ENCODE data around the gene CEP164.

The CEP164 gene

DNA sequence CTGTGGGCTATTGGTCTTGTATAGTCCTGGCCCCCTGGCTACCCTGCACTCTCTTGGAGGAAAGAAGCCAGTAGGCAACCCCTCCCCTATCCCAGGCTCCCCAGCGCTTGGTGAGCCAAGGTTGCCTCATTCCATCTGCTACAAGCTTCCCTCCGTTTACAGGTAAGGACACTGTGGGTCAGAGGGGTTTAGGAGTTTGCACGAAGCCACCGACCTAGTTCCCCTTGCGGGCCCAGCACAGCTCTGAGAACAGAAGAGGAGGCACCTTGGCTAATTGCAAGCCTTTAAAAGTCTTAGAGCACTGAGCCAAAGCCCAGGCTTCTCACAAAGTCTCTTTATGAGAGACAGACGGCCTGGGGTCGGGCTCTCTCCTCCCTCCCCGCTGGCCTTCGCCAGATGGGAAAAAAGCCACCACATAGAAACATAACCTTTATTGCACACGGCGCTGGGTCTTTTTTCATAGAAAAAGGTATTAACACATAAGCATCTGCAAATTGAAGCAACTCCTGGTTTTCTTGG is 99.8 kb downstream of the CEP164 start:
- DNase-seq, result no peak
- in situ Hi-C loops (cut with HindIII; ENCODE audit: low pct_ligation_motif_present, low pct_unique_long_range_greater_than_20kb, low sequenced_read_pairs), result loop anchor here (25.0 kb wide), 1 partner anchor 385 kb away; the partner anchor contains the start of gene FXYD2

DNA sequence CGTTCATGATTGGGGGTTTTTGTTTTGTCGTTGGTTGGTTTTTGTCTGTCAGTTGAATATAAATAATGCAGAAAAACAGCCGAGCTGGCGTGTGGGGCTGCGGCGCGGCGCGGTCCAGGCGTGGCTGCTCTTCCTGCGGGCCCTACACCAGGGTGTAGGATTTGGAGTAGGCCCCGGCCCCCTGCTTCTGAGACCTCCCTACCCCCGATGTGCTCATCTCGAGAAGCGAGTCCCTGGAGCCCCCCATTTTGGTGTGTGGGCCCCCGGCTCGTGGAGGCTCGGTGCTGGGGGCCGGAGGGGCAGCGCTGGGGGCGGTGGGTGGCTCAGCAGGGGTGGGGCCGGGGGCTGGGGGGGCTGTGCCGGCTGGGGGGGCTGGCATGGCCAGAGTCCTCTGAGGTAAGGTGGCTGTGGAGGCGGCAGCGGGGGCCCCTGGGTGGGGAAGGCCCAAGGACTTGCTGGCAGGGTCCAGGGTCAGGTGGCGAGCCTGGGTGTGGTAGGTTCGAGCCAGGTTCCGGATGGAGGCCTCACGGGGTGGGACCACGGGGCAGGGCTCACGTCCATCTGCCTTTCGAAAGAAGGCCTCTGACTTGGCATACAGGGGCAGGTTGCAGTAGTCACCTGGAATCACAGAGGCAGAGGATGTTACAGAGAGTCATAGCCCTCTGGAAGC is 100.7 kb downstream of the CEP164 start:
- no peak for DNase-seq
- in situ Hi-C loops (cut with HindIII; ENCODE audit: low pct_ligation_motif_present, low pct_unique_long_range_greater_than_20kb, low sequenced_read_pairs), result loop anchor here (25.0 kb wide), 1 partner anchor 384 kb away; the partner anchor contains the start of gene FXYD2

DNA sequence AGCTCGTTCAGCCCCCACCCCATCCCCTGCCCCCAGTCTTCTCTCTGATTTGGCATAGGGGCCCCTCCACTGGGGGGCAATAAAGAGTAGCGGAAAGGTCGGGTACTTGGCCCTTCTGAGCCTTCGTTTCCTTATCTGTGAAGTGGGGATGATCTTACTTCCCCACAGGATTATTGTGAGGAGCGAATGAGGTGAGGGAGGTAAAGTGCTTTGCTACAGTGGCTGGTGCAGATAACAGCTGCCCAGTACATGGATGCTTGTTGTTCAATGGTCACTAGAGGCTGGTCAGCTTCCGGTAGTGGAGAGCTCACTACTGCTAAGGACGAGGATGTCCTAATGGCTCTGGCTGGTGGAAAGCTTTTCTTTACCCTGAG is 101.2 kb downstream of the CEP164 start:
- in situ Hi-C loops (cut with HindIII; ENCODE audit: low pct_ligation_motif_present, low pct_unique_long_range_greater_than_20kb, low sequenced_read_pairs), result loop anchor here (25.0 kb wide), 1 partner anchor 383 kb away; the partner anchor contains the start of gene FXYD2
- DNase-seq, result no peak

DNA sequence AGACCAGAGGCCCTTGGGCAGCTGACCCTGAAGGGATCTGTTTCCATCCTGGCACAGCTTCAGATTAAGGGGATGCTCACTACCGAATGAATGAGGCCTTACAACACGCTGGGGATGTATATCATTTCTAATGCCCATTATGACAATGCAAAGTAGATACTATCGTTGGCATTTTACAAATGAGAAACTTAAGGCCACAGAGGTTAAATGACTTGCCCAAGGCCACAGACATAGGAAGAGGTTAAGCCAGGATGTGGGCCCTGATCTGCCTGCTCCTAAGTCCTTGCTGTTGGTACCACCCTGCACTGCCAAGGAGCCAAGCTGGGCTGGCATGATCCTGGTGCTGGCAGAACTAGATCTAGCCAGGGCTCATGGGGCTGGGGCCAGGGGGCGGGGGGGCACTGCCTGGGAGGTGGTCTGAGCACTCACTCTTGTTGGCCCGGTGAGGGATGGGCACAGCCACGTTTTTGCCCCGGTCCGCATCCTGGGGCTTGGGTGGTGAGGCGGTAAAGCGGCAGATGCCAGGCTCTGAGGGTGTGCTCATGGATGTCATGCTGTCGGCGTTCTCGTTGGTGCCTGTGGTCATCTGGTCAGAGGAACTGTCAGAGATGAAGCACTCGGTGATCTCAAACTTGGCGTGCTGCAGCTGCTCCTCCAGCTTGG is 102.8 kb downstream of the CEP164 start:
- in situ Hi-C loops (cut with HindIII; ENCODE audit: low pct_ligation_motif_present, low pct_unique_long_range_greater_than_20kb, low sequenced_read_pairs), result loop anchor here (25.0 kb wide), 1 partner anchor 382 kb away; the partner anchor contains the start of gene FXYD2
- no peak for DNase-seq

DNA sequence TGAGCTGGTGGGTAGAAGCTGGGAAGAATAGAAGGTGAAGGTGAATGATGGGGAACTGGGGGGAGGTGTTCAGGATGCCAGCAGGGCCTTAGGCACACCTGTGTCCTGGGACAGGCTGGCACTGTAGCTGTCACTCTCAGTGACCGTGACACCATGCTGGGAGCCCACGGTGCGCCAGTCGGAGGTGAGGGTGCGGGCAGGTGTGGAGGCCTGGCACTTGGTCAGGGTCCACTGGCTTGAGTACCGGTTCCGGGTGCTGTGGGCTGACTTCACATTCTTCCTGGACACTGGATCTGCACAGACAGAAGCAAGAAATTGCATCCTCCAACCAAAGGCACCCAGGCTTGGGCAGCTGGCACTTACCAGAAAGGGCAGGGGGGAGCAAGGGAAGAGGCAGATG is 103.8 kb downstream of the CEP164 start:
- in situ Hi-C loops (cut with HindIII; ENCODE audit: low pct_ligation_motif_present, low pct_unique_long_range_greater_than_20kb, low sequenced_read_pairs), result loop anchor here (25.0 kb wide), 1 partner anchor 381 kb away; the partner anchor contains the start of gene FXYD2
- DNase-seq, result no peak

DNA sequence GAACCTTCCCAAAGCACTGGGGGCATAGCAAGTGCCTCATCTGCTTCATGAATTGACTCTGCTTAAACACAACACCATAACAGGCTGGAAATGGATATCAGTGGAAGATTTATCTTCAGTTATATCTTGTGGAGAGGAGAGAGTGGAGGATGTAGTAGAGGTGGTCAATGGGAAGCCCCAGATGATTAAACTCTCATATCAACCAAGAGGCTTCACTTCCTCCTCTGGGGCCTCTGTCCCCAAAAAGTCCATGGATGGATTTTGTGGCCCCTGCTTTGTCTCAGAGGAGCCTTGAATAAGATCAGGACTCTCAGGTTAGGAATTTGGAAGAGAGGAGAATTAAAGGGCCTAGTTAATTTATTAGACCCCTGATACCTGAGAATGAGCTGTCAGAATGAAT is 106.1 kb downstream of the CEP164 start:
- in situ Hi-C loops (cut with HindIII; ENCODE audit: low pct_ligation_motif_present, low pct_unique_long_range_greater_than_20kb, low sequenced_read_pairs), result loop anchor here (25.0 kb wide), 1 partner anchor 379 kb away; the partner anchor contains the start of gene FXYD2
- DNase-seq, result no peak

DNA sequence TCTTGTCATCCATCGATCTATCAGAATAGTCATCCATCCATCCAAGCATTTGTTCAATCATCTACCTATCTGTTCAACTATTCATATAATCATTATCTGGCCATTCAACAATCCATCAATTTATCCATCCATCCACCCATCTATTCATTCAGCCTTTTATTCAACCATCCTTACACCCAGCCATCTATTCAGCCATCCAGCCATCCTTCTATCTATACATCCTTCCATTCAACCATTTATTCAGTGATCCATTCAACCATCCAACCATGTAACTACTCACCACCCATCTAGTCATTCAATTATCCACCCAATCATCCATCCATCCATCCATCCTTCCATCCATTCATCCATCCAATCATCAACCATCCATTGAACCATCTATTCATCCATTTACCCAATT is 106.8 kb downstream of the CEP164 start:
- in situ Hi-C loops (cut with HindIII; ENCODE audit: low pct_ligation_motif_present, low pct_unique_long_range_greater_than_20kb, low sequenced_read_pairs), result loop anchor here (25.0 kb wide), 1 partner anchor 378 kb away; the partner anchor contains the start of gene FXYD2
- DNase-seq, result no peak

DNA sequence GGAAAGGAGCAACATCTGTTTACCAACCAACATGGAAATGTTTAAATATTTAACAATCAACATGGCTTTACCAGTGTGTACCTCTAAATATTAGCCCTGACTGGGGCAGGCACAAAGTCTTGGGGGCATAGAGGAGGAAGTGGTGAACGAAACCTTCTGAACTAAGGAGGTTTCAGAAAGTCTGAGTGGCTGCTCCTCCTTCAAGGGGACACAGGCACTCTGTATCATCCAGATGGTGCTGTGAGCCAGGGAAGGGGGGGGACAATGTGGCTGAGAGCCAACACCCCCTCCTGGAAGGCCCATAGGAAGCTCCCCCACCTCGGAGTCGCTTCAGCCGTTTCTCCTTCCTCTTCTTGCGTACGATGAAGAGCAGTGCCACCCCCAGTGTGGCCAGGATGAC is 107.7 kb downstream of the CEP164 start:
- in situ Hi-C loops (cut with HindIII; ENCODE audit: low pct_ligation_motif_present, low pct_unique_long_range_greater_than_20kb, low sequenced_read_pairs), result loop anchor here (25.0 kb wide), 1 partner anchor 377 kb away; the partner anchor contains the start of gene FXYD2
- DNase-seq, result no peak

DNA sequence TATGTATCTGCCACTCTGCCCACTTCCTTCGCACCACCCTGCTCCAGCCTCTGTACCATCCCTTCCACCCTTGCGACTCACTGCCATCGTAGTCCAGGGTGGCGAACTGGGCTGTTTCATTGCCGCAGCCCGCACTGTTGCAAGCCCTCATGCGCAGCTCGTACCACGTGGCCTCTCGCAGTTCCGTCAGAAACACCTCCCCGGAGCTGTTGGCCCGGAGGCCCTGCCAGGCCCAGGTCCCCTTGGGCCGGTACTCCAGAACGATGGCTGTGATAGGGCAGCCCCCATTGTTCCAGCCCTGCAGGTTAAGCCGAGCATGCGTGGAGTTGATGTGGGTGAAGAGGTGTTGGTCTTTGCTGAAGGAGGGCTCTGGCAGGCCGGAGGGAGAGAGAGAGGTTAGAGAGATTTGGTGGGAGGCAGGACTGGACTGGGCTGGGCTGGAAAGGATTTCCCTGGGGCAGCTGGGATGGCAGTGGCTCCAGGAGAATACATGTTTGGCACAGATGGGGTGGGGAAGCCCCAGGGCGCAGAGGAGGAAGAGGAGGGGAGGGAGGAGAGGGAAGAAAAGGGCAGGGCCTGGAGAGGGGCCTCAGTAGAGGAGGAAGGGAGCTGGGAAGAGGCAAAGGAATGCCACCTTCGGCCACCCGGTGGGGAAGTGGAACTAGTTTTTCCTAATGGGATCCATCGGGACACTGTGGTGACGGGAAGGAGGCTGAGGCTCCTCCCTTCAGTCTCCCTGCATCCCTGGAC is 109.6 kb downstream of the CEP164 start:
- no peak for DNase-seq
- in situ Hi-C loops (cut with HindIII; ENCODE audit: low pct_ligation_motif_present, low pct_unique_long_range_greater_than_20kb, low sequenced_read_pairs), result loop anchor here (25.0 kb wide), 1 partner anchor 375 kb away; the partner anchor contains the start of gene FXYD2

DNA sequence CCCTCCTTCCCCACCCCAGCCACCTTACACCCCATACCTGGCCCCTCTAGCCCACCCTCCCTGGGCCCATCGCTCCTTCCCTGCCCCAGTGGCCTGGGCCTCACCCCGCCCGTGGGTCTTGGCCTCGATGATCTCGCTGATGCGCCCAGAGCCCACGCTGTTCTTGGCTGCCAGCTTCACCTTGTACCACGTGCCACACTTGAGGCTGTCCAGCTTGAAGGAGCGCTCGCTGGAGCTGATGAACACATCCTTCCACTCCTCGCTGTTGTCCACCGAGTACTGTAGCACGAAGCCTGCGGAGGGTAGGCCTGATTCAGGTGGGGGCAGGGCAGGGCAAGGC is 110.1 kb downstream of the CEP164 start:
- no peak for DNase-seq
- in situ Hi-C loops (cut with HindIII; ENCODE audit: low pct_ligation_motif_present, low pct_unique_long_range_greater_than_20kb, low sequenced_read_pairs), result loop anchor here (25.0 kb wide), 1 partner anchor 375 kb away; the partner anchor contains the start of gene FXYD2

DNA sequence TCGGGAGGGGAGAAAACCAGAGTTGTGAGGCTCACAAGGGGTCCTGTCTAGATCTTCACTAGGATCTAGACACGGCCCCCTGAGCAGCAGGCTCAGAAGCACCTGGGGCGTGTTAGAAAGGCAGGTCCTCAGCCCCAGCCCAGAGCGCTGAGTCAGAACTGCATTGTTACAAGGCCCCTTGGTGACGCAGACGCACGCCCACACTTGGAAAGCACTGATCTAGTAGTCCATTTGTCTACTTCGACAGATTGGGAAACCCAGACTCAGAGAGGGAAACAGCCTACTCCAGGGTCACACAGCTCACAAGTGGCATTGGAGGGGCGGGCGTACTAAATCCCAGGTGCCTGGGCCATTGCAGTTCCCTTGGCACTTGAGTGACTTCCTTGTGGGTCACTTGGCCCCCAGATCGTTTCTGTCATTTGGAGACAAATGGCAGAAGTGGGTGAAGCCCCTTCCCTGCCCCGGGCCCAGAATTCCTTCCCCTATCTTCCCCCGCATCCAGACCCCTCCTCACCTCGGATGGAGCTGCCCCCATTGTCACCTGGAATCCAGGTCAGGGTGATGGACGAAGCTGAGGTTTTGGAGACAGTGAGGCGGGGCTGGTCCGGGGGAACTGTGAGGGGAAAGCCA is 110.8 kb downstream of the CEP164 start:
- no peak for DNase-seq
- in situ Hi-C loops (cut with HindIII; ENCODE audit: low pct_ligation_motif_present, low pct_unique_long_range_greater_than_20kb, low sequenced_read_pairs), result loop anchor here (25.0 kb wide), 1 partner anchor 374 kb away; the partner anchor contains the start of gene FXYD2

DNA sequence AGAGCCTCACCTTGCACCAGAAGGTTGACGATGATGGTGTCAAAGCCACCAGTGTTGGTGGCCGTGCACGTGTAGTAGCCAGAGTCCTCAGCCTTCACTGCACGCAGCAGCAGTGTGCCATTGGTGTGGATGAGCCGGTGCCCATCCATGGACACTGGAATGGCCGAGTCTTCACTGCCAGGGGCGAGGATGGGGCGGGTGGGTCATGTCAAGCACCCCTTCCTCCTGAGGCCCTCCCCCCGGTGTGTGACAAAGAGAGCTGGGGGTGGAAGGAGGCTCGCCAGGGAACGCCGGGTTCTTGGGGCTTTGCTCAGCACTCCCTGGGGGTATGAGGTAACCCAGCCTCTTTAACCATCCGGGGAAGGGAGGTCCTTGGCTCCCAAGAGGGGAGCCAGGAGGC is 111.6 kb downstream of the CEP164 start:
- DNase-seq, result no peak
- in situ Hi-C loops (cut with HindIII; ENCODE audit: low pct_ligation_motif_present, low pct_unique_long_range_greater_than_20kb, low sequenced_read_pairs), result loop anchor here (25.0 kb wide), 1 partner anchor 373 kb away; the partner anchor contains the start of gene FXYD2

DNA sequence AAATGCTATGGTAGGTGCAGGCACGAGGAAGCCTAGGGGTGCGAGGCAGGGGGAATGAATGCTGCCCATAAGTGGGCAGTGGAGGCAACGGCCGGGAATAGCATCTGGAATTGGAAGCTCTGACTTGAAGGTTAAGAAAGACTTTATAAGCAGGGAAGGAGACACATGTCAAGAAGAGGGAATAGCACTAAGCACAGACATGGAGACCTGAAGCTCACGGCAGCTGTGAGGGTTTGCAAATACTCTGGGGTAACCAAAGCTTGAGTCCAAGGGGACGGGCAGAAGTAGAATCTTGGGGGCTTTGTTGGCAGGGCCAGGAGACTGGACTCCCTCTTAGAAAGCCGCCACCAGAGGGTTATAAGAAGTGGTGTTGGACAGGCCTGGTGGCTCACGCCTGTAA is 112.6 kb downstream of the CEP164 start:
- in situ Hi-C loops (cut with HindIII; ENCODE audit: low pct_ligation_motif_present, low pct_unique_long_range_greater_than_20kb, low sequenced_read_pairs), result loop anchor here (25.0 kb wide), 1 partner anchor 372 kb away; the partner anchor contains the start of gene FXYD2

DNA sequence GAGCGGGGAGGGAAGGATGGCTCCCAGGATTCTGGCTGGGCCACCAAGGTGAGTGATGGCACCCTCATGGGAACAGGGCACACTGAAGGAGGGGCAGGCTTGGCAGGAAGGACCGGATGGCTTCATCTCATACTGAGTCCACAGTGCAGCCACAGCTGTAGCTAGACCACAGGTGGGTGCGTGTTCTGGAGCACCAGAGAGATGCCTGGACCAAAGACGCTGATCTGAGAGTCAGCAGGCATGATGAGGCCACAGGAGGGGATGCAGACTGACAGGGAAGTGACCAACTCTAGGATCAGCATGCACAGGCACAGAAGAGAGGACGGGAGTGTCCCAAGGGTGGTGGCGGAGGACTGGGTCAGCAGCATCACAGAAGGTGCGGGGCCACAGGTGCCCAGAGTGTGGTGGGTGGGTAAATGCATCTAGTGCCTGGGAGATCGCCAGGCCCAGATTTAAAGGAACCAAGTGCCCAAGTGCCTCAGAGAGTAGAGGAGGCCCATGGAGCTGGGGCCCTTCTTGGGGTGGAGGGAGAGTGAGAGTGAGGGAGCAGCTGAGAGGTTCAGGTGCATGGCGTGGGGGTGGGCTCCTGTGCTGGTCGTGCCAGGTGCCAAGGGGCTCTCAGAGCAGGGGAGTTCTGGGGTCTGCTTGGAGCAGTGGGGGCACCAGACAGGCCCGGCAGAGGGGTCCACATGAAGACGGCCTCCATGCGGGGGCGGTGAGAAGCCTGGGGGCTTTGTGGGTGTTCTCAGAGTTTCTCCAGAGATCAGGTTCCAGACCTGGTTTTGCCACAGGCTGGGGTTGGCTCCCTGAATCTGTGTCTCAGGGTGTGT is 113.7 kb downstream of the CEP164 start:
- DNase-seq, result no peak
- in situ Hi-C loops (cut with HindIII; ENCODE audit: low pct_ligation_motif_present, low pct_unique_long_range_greater_than_20kb, low sequenced_read_pairs), result loop anchor here (25.0 kb wide), 1 partner anchor 371 kb away; the partner anchor contains the start of gene FXYD2

More for the DNA sequence above, 112.6 kb downstream of the CEP164 start:
- DNase-seq, result no peak

DNA sequence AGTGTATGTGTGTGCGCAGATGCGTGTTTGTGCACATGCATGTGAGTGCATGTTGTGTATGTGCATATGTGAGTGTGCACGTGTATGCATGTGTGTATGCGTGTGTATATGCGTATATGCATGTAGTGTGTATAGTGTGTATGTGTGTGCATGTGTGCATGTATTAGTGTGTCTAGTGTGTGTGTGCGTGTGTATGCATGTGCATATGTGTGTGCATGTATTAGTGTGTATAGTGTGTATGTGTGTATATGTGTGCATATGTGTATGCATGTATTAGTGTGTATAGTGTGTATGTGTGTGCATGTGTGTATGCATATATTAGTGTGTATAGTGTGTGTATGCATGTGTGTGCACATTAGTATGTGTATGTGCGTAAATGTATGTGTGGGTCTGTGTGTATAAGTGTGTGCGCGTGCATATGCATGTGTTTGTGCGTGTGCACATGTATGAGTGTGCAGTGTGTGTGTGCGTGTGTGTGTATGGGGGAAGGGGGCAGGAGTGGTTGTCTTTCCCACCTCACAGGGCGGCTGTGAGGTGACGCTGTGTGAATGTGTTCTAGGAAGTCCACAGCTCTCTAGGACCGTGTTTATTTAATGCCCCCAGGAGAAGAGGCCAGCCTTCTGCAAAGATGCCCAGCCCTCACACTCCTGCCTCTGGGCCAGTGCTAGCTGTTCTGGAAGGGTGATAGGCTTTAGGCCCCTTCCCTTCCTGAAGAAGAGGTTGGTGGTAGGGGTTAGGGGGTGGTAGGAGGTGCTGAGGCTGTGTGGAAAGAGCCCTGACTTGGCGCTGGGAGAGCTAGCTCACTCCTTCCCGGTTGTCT is 114.6 kb downstream of the CEP164 start:
- no peak for DNase-seq
- in situ Hi-C loops (cut with HindIII; ENCODE audit: low pct_ligation_motif_present, low pct_unique_long_range_greater_than_20kb, low sequenced_read_pairs), result loop anchor here (25.0 kb wide), 1 partner anchor 370 kb away; the partner anchor contains the start of gene FXYD2

DNA sequence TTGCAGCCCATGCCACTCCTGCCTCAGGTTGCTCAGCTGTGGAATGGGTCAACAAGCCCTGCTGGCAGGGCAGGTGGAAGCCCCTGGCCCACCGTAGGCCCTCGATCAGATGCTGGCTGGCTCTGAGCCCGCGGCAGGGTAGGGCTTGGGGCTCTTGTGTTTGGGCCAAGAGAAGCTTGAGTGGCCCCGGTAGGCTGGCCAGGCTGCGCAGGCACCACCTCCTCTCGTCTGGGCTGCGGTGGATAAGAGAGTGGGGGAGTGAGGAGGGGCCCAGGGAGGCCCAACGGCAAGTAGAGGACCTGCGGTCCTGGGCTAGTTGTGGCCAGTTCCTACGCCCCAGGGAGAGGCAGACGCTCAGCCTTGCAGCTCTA is 115.2 kb downstream of the CEP164 start:
- in situ Hi-C loops (cut with HindIII; ENCODE audit: low pct_ligation_motif_present, low pct_unique_long_range_greater_than_20kb, low sequenced_read_pairs), result loop anchor here (25.0 kb wide), 1 partner anchor 369 kb away; the partner anchor contains the start of gene FXYD2
- no peak for DNase-seq
